K562 (cell line): ENCODE results near the gene SPATA2L. TPM values are rescaled to one million over a fixed set of nuclear protein-coding genes. Genes with fewer than 3 reads are reported as not detected.

Source experiments
- ATAC-seq: fragments of 200-7000 bp; cut with Tn5 transposase; 3 replicates; pipeline ENCODE4 v1.9.1; 2020; ENCODE audit warnings: moderate library complexity
- BruUV-seq: library from RNA; stranded (reverse); fragments of 400-500 nt; replicated peaks from 2 replicates; lab custom pipeline; 2021; lab: Mats Ljungman, UMichigan
- CTCF ChIA-PET: fragments of 300-600 bp; formaldehyde crosslinking; extraction: SDS; loops from one replicate; lab custom pipeline; 2021; ENCODE audit warnings: low intra/inter-chr PET ratio; lab: Yijun Ruan, JAX
- POLR2A ChIA-PET: fragments of 300-600, 350-650 bp; sonication (Branson Sonifier 250); formaldehyde crosslinking; extraction: SDS; loops from one replicate; lab custom pipeline; 2021; ENCODE audit warnings: antibody characterized with exemption, inconsistent platforms; lab: Yijun Ruan, JAX
- DNase-seq, 4 experiments: peaks; one replicate each; pipeline versions ENCODE4 v3.0.0 to v3.0.0-alpha.2; 2011 to 2018; ENCODE audit warnings: low spot score in 3 of 4, mixed read lengths in 3 of 4; ENCODE audit errors: extremely low read depth in 1 of 4
- FAIRE-seq: peaks from 2 replicates; lab custom pipeline; 2011; peaks lifted over from hg19 to GRCh38; lab: Jason Lieb, UNC
- H2AFZ ChIP-seq: 2 replicates; pipeline ENCODE4 v1.6.0; 2011; ENCODE audit warnings: low read depth, low read length, control low read depth, inconsistent platforms
- H3K27ac ChIP-seq: fragments of 200-600 bp; 3 replicates; pipeline ENCODE4 v1.8.0; 2011; ENCODE audit warnings: low read depth, mild to moderate bottlenecking, control low read depth, inconsistent platforms, low read length, moderate library complexity, mixed read lengths; ENCODE audit errors: extremely low read depth
- H3K27me3 ChIP-seq, 2 experiments: fragments of 300-600 bp in 1 of 2; 2 replicates in 1 of 2; 3 replicates in 1 of 2; pipeline versions ENCODE4 v1.6.0 to v1.8.0; 2011; ENCODE audit warnings: inconsistent platforms in 2 of 2, low read length in 2 of 2, mild to moderate bottlenecking in 1 of 2, mixed read lengths in 1 of 2, moderate library complexity in 1 of 2; ENCODE audit not compliant: control insufficient read depth in 2 of 2, insufficient read depth in 2 of 2
- H3K36me3 ChIP-seq: fragments of 300-600 bp; 3 replicates; pipeline ENCODE4 v1.8.0; 2011; ENCODE audit warnings: mild to moderate bottlenecking, low read length, inconsistent platforms; ENCODE audit not compliant: control insufficient read depth, insufficient read depth
- H3K4me1 ChIP-seq, 2 experiments: fragments of 200-600 bp in 1 of 2; replicated peaks in 1 of 2; 2 replicates in 1 of 2; 3 replicates in 1 of 2; pipeline versions ENCODE4 v1.5.1 to v1.8.0; 2011; ENCODE audit warnings: inconsistent platforms in 2 of 2, low read length in 2 of 2, mild to moderate bottlenecking in 1 of 2, mixed read lengths in 1 of 2, moderate library complexity in 1 of 2; ENCODE audit not compliant: control insufficient read depth in 2 of 2, insufficient read depth in 2 of 2
- H3K4me2 ChIP-seq: 2 replicates; pipeline ENCODE4 v1.6.1; 2011; ENCODE audit warnings: low read length, control low read depth, inconsistent platforms, mixed read lengths; ENCODE audit not compliant: insufficient read depth
- H3K4me3 ChIP-seq: fragments of 200-600 bp; sonication (generic), shearing (Covaris generic); 2 replicates; pipeline ENCODE4 v1.5.1; 2016; ENCODE audit warnings: control low read depth, inconsistent platforms
- H3K79me2 ChIP-seq: fragments of 200-600 bp; 3 replicates; pipeline ENCODE4 v1.8.0; 2011; ENCODE audit warnings: low read length, inconsistent platforms; ENCODE audit not compliant: control insufficient read depth, insufficient read depth
- H3K9ac ChIP-seq, 2 experiments: 2 replicates each; pipeline versions ENCODE4 v1.6.0 to v1.6.1; 2011; ENCODE audit warnings: low read depth in 2 of 2, low read length in 2 of 2, control low read depth in 1 of 2, inconsistent platforms in 1 of 2, mild to moderate bottlenecking in 1 of 2, mixed read lengths in 1 of 2; ENCODE audit not compliant: insufficient read depth in 1 of 2
- H3K9me1 ChIP-seq: one replicate; pipeline ENCODE4 v1.6.0; 2011; ENCODE audit warnings: inconsistent platforms, mild to moderate bottlenecking, low read length, moderate library complexity; ENCODE audit not compliant: control insufficient read depth, insufficient read depth
- H3K9me3 ChIP-seq: replicated peaks from 2 replicates; pipeline ENCODE4 v1.5.1; 2011; ENCODE audit warnings: low read depth, low read length, inconsistent platforms; ENCODE audit not compliant: control insufficient read depth, insufficient read depth
- H4K20me1 ChIP-seq: replicated peaks from 2 replicates; pipeline ENCODE4 v1.6.1; 2011; ENCODE audit warnings: low read length, inconsistent platforms, mixed read lengths; ENCODE audit not compliant: control insufficient read depth, insufficient read depth
- ATF7 ChIP-seq: fragments of 450-650 bp; IDR thresholded peaks from 2 replicates; pipeline ENCODE4 v1.7.1; 2014; ENCODE audit warnings: mild to moderate bottlenecking, moderate library complexity
- CBX5 ChIP-seq: IDR thresholded peaks from 2 replicates; pipeline ENCODE4 v1.6.1; 2014; ENCODE audit warnings: low read depth, borderline replicate concordance
- MBD2 ChIP-seq: sonication (generic); IDR thresholded peaks from 2 replicates; pipeline ENCODE4 v1.6.1; 2016; ENCODE audit warnings: low read depth, borderline replicate concordance
- PTRF ChIP-seq: fragments of 450-650 bp; IDR thresholded peaks from 2 replicates; pipeline ENCODE4 v1.6.1; 2016; ENCODE audit warnings: mild to moderate bottlenecking, missing genetic modification characterization, missing compliant biosample characterization
- RHOXF2B ChIP-seq: fragments of 250-450 bp; sonication (Bioruptor Pico); conservative IDR thresholded peaks from 2 replicates; pipeline ENCODE4 v1.5.1; 2021
- SMARCC2 ChIP-seq: fragments of 450-650 bp; IDR thresholded peaks from 2 replicates; pipeline ENCODE4 v1.6.1; 2017; ENCODE audit warnings: antibody characterized with exemption, moderate library complexity, mild to moderate bottlenecking, low read depth
- SRSF1 ChIP-seq: fragments of 200-400 bp; formaldehyde crosslinking; IDR thresholded peaks from 2 replicates; pipeline ENCODE4 v1.6.1; 2017; ENCODE audit warnings: mild to moderate bottlenecking, low read depth, low read length, moderate library complexity
- TFAM ChIP-seq: fragments of 250-450 bp; sonication (Bioruptor Pico); conservative IDR thresholded peaks from 2 replicates; pipeline ENCODE4 v1.5.0; 2021; ENCODE audit warnings: mild to moderate bottlenecking, moderate library complexity
- XRCC3 ChIP-seq: fragments of 450-650 bp; IDR thresholded peaks from 2 replicates; pipeline ENCODE4 v1.6.1; 2017; ENCODE audit warnings: mild to moderate bottlenecking, moderate library complexity
- ZNF224 ChIP-seq: sonication (generic); formaldehyde crosslinking; IDR thresholded peaks from 2 replicates; pipeline ENCODE4 v1.8.0; 2022; ENCODE audit warnings: mild to moderate bottlenecking, missing genetic modification reagents
- ZNF551 ChIP-seq: fragments of 250-450 bp; sonication (Bioruptor Pico); IDR thresholded peaks from 2 replicates; pipeline ENCODE4 v1.5.0; 2021; ENCODE audit warnings: mild to moderate bottlenecking, moderate library complexity
- WGBS: fragments of 100-300 bp; shearing (Covaris generic); methylation state at CpG from one replicate; pipeline ENCODE4 v1.1.6; 2016; ENCODE audit warnings: low coverage, mixed read lengths; ENCODE audit not compliant: insufficient coverage; ENCODE audit errors: missing lambda C conversion rate; 5-methylcytosine and 5-hydroxymethylcytosine counted together
- in situ Hi-C: fragments of 300-500 bp; cut with MboI; formaldehyde crosslinking; loops from 4 replicates; pipeline ENCODE4 v1.15.0; 2018; ENCODE audit warnings: inconsistent platforms, mixed read lengths
- intact Hi-C: fragments of 100-400 bp; cut with micrococcal nuclease; formaldehyde crosslinking; loops from 2 replicates; pipeline ENCODE4 v1.14.2; 2022
- polyA plus RNA-seq, 8 experiments: library from polyadenylated mRNA; depleted of rRNA in 4 of 8; stranded (reverse) in 5 of 8; unstranded in 3 of 8; fragments of >200 nt; fragmentation: Nextera tagmentation in 2 of 8; fragmentation: Illumina TruSeq in 1 of 8; extraction: Ambion mirVana in 2 of 8; extraction: Trizol in 1 of 8; gene quantifications; 2 replicates each; pipeline versions ENCODE4 v1.2.1 to v1.2.3, GENCODE V29; 2011 to 2014; ENCODE audit warnings: inconsistent platforms in 1 of 8, missing spikeins in 1 of 8
- total RNA-seq, 7 experiments: library from RNA; depleted of rRNA in 6 of 7; stranded (reverse); fragments of >200 nt in 6 of 7; fragmentation: Illumina TruSeq in 2 of 7; extraction: Trizol in 2 of 7; gene quantifications; 2 replicates each; pipeline versions ENCODE4 v1.2.1 to v1.2.3, GENCODE V29; 2011 to 2021; ENCODE audit warnings: low replicate concordance in 1 of 7
- TF ChIP-seq, protein P1 (sequence below), 2 experiments: fragments of 450-650 bp in 1 of 2; sonication (generic) in 1 of 2; formaldehyde crosslinking; conservative IDR thresholded peaks; 2 replicates each; pipeline versions ENCODE4 v1.4.0 to v1.8.1; 2020 to 2022; ENCODE audit warnings: mild to moderate bottlenecking in 1 of 2, missing genetic modification reagents in 1 of 2
- TF ChIP-seq, protein P2 (sequence below), 3 experiments: IDR thresholded peaks in 2 of 3; conservative IDR thresholded peaks in 1 of 3; 2 replicates each; pipeline ENCODE4 v1.5.1; 2011 to 2012; ENCODE audit warnings: low read length in 3 of 3, mild to moderate bottlenecking in 3 of 3, control low read depth in 2 of 3, improper control_type of control experiment in 1 of 3, inconsistent platforms in 1 of 3, low read depth in 1 of 3, mixed read lengths in 1 of 3, moderate library complexity in 1 of 3; ENCODE audit not compliant: insufficient read depth in 2 of 3

Gene SPATA2L
- total and polyA plus RNA-seq, 9 of the 15 experiments (the other 6 are each of a cell fraction or from before 2014, with no cell fraction given), result 0.13 to 19.2 (median 4.8) TPM; not detected in 1

DNA sequence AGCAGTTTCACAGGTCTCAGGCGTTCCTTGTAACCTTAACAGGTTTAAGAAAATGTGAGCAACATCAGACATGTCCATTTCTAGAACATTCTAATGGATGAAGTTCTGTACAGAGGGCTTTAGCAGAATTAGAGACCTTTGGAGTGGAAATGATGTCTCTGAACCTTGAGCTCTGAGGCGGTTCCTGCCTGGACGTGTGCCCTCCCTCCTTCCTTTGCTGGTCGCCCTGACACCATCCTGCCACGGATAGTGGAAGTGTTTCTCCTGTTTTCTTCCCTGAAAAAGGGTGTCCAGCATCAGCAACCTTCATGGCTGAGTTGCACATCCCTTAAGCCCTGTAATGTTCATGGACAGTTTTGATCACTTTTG, 32.7 kb downstream of the SPATA2L start (continued):
- TF ChIP-seq MBD2, result no peak
- no peak for TF ChIP-seq ZNF224 (CRISPR knock-in tag)
- TF ChIP-seq TFAM (CRISPR knock-in tag), result no peak
- no peak for TF ChIP-seq SRSF1
- no peak for TF ChIP-seq ZNF551 (CRISPR knock-in tag)
- TF ChIP-seq, protein P1, sequence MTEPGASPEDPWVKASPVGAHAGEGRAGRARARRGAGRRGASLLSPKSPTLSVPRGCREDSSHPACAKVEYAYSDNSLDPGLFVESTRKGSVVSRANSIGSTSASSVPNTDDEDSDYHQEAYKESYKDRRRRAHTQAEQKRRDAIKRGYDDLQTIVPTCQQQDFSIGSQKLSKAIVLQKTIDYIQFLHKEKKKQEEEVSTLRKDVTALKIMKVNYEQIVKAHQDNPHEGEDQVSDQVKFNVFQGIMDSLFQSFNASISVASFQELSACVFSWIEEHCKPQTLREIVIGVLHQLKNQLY (CRISPR knock-in tag; conservative IDR thresholded peaks at IDR 0.05), result no peak
- TF ChIP-seq PTRF (tag), result no peak
- TF ChIP-seq RHOXF2B (CRISPR knock-in tag), result no peak
- no peak for TF ChIP-seq SMARCC2
- TF ChIP-seq CBX5, result no peak

DNA sequence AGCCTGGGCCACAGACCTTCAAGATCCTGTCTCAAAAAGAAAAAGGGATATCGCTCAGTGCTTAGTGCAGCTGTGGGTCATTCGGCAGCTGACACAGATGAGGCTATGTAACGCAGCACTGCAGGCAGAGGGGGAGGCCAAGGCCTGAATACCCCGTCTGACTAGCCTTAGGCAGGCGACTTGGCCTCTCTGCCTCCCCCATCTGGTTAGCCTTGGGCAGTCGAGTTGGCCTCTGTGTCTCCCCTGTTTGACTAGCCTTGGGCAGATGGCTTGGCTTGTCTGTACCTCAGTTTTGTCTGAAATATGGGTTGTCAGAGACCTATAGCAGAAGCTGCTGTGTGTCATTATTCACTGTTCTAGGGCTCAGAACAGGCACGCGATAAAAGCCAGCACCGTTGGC, 33.9 kb downstream of the SPATA2L start:
- Histone ChIP-seq H3K36me3 (peaks cover 17% of the 10 kb centered on the region; the same call in 2 of the 3 replicates), H3K9me3 (no peaks in the 10 kb centered on the region), H3K4me2 (no peak overlapping the region), H3K79me2 (no peaks in the 10 kb centered on the region), H3K4me3 (no peak overlapping the region), H3K4me1 (peaks cover 3 to 19% of the 10 kb centered on the region in 2 experiments; a peak in 3 of 5 replicates), H4K20me1 (no peaks in the 10 kb centered on the region), H3K9ac (no peak overlapping the region), H3K27ac (no peak overlapping the region), H2AFZ (no peak overlapping the region), H3K9me1 (no peaks in the 10 kb centered on the region), H3K27me3 (no peaks in the 10 kb centered on the region)
- intact Hi-C loops, result loop anchor here (2.0 kb wide), 1 partner anchor 93 kb away; the partner anchor contains the start of gene CPNE7
- CTCF ChIA-PET, result interaction anchor here (1.2 kb wide), 1 partner anchor 93 kb away, joined by 4 read pairs; no protein-coding TSS in a partner anchor
- BruUV-seq, result no TSS peak
- ATAC-seq, result peak; percentile 55
- POLR2A ChIA-PET, result interaction anchor here (1.5 kb wide), 1 partner anchor 9 kb away, joined by 6 read pairs; no protein-coding TSS in a partner anchor
- 61% methylated on average over 9 of the region's 9 CpGs for WGBS
- FAIRE-seq, result peak; percentile 62
- TF ChIP-seq XRCC3 (no peak), ATF7 (no peak)
- TF ChIP-seq, protein P2, sequence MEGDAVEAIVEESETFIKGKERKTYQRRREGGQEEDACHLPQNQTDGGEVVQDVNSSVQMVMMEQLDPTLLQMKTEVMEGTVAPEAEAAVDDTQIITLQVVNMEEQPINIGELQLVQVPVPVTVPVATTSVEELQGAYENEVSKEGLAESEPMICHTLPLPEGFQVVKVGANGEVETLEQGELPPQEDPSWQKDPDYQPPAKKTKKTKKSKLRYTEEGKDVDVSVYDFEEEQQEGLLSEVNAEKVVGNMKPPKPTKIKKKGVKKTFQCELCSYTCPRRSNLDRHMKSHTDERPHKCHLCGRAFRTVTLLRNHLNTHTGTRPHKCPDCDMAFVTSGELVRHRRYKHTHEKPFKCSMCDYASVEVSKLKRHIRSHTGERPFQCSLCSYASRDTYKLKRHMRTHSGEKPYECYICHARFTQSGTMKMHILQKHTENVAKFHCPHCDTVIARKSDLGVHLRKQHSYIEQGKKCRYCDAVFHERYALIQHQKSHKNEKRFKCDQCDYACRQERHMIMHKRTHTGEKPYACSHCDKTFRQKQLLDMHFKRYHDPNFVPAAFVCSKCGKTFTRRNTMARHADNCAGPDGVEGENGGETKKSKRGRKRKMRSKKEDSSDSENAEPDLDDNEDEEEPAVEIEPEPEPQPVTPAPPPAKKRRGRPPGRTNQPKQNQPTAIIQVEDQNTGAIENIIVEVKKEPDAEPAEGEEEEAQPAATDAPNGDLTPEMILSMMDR (IDR thresholded peaks at IDR 0.05 in 2 of 3, conservative IDR thresholded peaks at IDR 0.05 in 1 of 3; ENCODE audit: insufficient read depth in 2 of 3, low read depth in 1 of 3, low read length in 3 of 3), result 0 out of 6 replicates have a peak, but pooled peaks of 1 of the 3 experiments have one; percentile 17
- in situ Hi-C loops, result no loop called here
- DNase-seq, result peak in 1 of 4 experiments; percentile 13
